Tongue (tissue), 2 donors: ENCODE results near the gene LCE1B. TPM values are rescaled to one million over a fixed set of nuclear protein-coding genes. Genes with fewer than 3 reads are reported as not detected.

Experiments
- DNase-seq: peaks from one replicate; pipeline ENCODE4 v3.0.0-alpha.2; 2015
- total RNA-seq: library from RNA; depleted of rRNA; stranded (reverse); fragments of >200 nt; gene quantifications from one replicate; pipeline ENCODE4 v1.2.3, GENCODE V29; 2014

LCE1B gene
- total RNA-seq, 1 donor from 2014 or later, result not detected

GRCh38 chr1:152861374-152861773 lies 49.6 kb downstream of the LCE1B start:
- no peak for DNase-seq

Other genes with a start within 250 kb of the LCE1B start
- gene LCE3E, start 245.2 kb upstream of the LCE1B start, total RNA-seq, result not detected
- not detected for gene LCE3D, start 231.5 kb upstream of the LCE1B start, total RNA-seq
- not detected for gene LCE3C, start 211.7 kb upstream of the LCE1B start, total RNA-seq
- gene LCE3B, start 198.2 kb upstream of the LCE1B start, total RNA-seq, result not detected
- not detected for gene LCE3A, start 188.9 kb upstream of the LCE1B start, total RNA-seq
- gene LCE2D, start 148.6 kb upstream of the LCE1B start, total RNA-seq, result not detected
- gene LCE2C, start 136.7 kb upstream of the LCE1B start, total RNA-seq, result not detected
- not detected for gene LCE2B, start 125.8 kb upstream of the LCE1B start, total RNA-seq
- not detected for gene LCE2A, start 113.6 kb upstream of the LCE1B start, total RNA-seq
- gene LCE4A, start 103.8 kb upstream of the LCE1B start, total RNA-seq, result not detected
- 0.21 TPM for gene KPRP, start 53.9 kb upstream of the LCE1B start, total RNA-seq
- gene LCE1F, start 36.8 kb upstream of the LCE1B start, total RNA-seq, result not detected
- gene LCE1E, start 25.7 kb upstream of the LCE1B start, total RNA-seq, result not detected
- not detected for gene LCE1D, start 15.2 kb upstream of the LCE1B start, total RNA-seq
- not detected for gene LCE1C, start 5.3 kb upstream of the LCE1B start, total RNA-seq
- not detected for gene LCE1A, start 15.5 kb downstream of the LCE1B start, total RNA-seq
- gene LCE6A, start 30.9 kb downstream of the LCE1B start, total RNA-seq, result not detected
- not detected for gene LCE7A, start 48.0 kb downstream of the LCE1B start, total RNA-seq
- not detected for gene SMCP, start 66.4 kb downstream of the LCE1B start, total RNA-seq
- 7.7 TPM for gene IVL, start 96.6 kb downstream of the LCE1B start, total RNA-seq
- gene SPRR5, start 135.2 kb downstream of the LCE1B start, total RNA-seq, result not detected
- gene SPRR4, start 158.7 kb downstream of the LCE1B start, total RNA-seq, result not detected
- not detected for gene SPRR1A, start 172.1 kb downstream of the LCE1B start, total RNA-seq
- gene SPRR3, start 189.8 kb downstream of the LCE1B start, total RNA-seq, result 58.0 TPM
- gene SPRR1B, start 219.2 kb downstream of the LCE1B start, total RNA-seq, result 1.3 TPM
- not detected for gene SPRR2D, start 229.1 kb downstream of the LCE1B start, total RNA-seq
- 3.1 TPM for gene SPRR2A, start 245.5 kb downstream of the LCE1B start, total RNA-seq